ENCODE measurements around the gene DHH. TPM values are rescaled to one million over a fixed set of nuclear protein-coding genes. Genes with fewer than 3 reads are reported as not detected.

DHH gene
- total RNA-seq, 1 donor from 2014 or later = 0.52 TPM

- TF ChIP-seq CTCF (conservative IDR thresholded peaks at IDR 0.05; ENCODE audit: low read depth, low read length) = peak; percentile 35
Measured at GRCh38 chr12:49060237-49061156, 34.1 kb downstream of the DHH start, which contains the start of gene KMT2D. Gene KMT2D, minus strand, starts transcription at chr12:49060794. Its CDS starts 5,470 bp downstream, at chr12:49055324.

DNA sequence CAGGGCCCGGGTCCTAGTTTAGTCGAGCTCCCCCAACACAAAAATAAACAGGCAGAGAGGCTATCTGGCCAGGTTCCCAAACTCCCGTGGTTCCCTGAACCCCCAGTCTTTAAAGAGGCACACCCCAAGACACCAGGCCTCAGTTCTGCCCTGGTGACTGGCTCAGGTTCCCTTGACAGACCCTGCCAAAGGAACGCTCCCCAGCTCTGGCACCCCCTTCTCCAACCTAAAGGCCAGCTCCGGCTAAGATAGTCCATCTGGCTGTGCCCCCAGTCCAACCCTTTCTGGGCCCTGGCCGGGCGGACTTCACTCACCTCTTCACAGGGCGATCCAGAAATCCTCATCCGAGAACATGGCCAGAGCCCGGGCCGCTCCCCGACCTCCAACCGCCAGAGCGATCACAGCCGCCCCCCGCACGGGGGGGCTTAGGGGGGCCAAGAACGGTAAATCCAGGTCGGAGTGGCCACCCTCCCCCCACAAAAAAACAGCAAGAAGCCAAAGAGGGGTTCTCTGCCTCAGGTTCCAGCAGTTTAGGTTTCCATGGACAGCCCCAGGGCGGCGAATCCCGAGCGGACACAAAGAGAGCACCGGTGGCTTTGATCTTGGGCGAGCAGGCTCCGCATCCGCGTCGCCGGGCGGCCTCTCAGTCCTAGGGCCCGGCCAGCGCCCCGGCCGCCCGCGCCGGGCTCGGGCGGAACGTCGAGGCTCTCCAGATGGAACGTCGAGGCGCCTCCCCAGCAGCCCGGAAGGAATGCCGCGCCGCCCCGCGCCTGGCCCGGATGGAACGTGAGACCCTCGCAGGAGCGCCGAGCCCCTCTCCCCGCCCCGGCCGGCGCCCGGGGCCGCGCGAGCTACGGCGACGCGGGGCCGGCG lies 35.1 kb downstream of the DHH start:
- H3K4me3 ChIP-seq (ENCODE audit: low read depth, low read length) = peak overlapping the region; percentile 90
- DNase-seq (ENCODE audit: low read depth) = no peak
- no peak for TF ChIP-seq CTCF (conservative IDR thresholded peaks at IDR 0.05; ENCODE audit: low read depth, low read length)

More at GRCh38 chr12:49060237-49061156, 34.1 kb downstream of the DHH start, which contains the start of gene KMT2D:
- peak within 1 kb of the TSS; percentile 90 for H3K4me3 ChIP-seq (ENCODE audit: low read depth, low read length)
- DNase-seq (ENCODE audit: low read depth) = peak; percentile 65

DNA sequence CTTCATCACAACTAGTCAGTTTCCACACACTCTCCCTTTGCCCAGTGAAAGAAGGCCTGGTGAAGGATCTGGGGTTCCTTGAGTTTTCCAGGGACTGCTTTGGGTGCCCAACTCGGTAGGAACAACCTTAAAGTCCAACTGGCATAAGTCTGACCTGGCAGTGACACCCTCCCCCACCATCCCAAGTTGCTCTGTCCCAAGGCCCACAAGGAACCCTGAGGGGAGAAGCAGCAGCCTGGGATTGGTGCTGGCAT lies 35.6 kb downstream of the DHH start:
- no peak for DNase-seq (ENCODE audit: low read depth)
- H3K4me3 ChIP-seq (ENCODE audit: low read depth, low read length) = peak overlapping the region; percentile 90
- no peak for TF ChIP-seq CTCF (conservative IDR thresholded peaks at IDR 0.05; ENCODE audit: low read depth, low read length)

DNA sequence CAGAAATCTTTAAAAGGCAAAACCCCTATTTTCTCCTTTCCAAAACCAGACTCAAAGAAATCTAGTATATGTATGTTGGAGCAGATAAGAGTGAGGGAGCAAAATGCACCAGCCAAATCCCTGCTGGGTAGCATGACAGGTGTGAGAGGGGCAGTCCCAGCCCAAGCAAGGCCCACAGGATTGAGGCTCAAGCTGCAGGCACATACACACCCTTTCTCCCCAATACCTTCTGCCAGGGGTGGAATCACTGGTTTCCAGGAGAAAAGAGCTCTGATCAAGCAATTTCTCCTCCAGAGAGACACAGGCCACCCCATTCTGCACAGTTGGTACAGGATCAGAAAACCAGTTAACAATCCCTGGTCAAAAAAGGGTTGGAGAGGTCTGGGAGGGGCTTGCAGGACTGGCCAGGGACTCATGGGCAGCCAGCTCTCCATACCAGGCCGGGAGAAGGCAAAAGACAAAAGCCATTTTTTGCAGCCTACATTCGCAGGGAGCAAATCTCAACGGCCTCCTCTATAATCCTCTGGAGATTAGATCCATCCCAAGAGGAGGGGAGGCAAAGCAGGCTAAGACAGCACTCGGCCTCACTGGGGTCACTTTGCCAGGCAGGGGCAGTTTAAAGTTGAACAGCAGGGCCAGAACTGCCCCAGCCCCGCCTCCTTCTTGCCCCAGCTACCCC lies 36.1 kb downstream of the DHH start:
- TF ChIP-seq CTCF (conservative IDR thresholded peaks at IDR 0.05; ENCODE audit: low read depth, low read length) = no peak
- peak overlapping the region; percentile 90 for H3K4me3 ChIP-seq (ENCODE audit: low read depth, low read length)
- DNase-seq (ENCODE audit: low read depth) = no peak

DNA sequence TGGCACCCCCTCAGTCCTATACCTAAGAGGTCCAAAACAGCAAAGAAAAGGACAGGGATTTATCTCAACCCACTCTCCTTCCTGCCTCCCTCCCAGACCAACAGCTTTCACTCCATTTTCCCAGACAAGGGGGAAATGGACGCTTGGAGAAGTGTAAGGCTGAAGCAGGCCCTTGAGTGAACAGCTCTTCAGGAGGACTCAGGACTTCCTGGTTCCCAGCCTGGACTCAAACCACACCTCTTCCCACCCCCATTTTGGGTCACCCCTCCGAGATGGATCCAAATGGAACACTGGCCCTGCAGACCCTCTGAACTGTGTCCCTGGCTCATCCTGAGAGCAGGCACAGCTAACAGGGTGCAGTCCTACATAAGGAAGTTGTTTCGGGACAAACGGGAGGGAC lies 36.7 kb downstream of the DHH start:
- no peak for TF ChIP-seq CTCF (conservative IDR thresholded peaks at IDR 0.05; ENCODE audit: low read depth, low read length)
- no peak for DNase-seq (ENCODE audit: low read depth)
- peak overlapping the region; percentile 90 for H3K4me3 ChIP-seq (ENCODE audit: low read depth, low read length)

DNA sequence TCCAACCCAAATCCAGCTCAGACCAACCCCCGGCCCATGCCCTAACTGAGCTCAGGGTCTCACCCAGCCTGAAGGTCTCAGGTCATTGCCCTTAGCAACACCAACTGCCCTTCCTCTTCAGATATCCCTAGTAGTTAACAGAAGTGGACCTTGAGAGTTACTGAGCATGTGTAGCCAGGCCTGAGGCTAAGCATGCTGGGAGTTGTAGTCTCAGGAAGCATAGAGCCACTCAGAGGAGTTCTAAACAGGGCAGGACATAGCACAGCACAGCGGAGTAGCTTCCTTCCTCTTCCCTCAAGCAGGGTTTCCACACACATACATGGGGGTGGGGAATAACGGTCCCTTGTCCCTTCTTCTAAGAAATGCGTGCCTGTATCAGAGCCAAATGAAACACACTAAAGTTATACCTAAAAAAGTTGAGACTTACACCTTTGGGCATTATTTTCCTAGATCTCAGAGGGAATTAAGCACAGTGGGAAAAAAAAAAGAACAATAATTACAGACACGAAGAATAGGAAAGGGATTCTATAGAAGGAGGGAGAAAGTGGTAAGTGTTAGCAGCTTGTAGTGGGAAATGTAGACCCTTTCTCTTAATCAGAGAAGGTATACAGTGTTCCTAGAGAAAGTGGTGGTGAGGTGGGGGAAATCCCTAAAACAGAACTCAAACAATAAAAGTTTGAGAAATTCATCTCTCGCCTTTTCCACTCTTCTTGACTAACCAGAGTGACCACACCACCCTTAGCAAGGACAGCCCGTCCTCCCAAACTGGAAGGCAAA lies 38.4 kb downstream of the DHH start:
- no peak for DNase-seq (ENCODE audit: low read depth)
- no peak for TF ChIP-seq CTCF (conservative IDR thresholded peaks at IDR 0.05; ENCODE audit: low read depth, low read length)
- H3K4me3 ChIP-seq (ENCODE audit: low read depth, low read length) = peak overlapping the region; percentile 90
